Adrenal gland (tissue), 5 donors: ENCODE data around the gene CD59.

ENCODE experiments used
- POLR2A ChIP-seq, 2 donors: fragments of 450-650 bp; IDR thresholded peaks; one replicate each; pipeline ENCODE4 v1.6.1; 2017; ENCODE audit warnings: antibody characterized with exemption in 2 of 2, mild to moderate bottlenecking in 2 of 2, moderate library complexity in 1 of 2
- TF ChIP-seq, protein P1 (sequence below), 6 experiments: fragments of 450-650 bp in 4 of 6; fragments of 200-600 bp in 2 of 6; sonication (generic) in 1 of 6; IDR thresholded peaks; 1 replicate in 5 of 6; 2 replicates in 1 of 6; pipeline versions ENCODE4 v1.5.1 to v1.8.0; 2016 to 2021; ENCODE audit warnings: antibody characterized with exemption in 6 of 6, mild to moderate bottlenecking in 2 of 6, moderate library complexity in 1 of 6
- donor health status: DM: no; HTN: no; CAD: no.

DNA sequence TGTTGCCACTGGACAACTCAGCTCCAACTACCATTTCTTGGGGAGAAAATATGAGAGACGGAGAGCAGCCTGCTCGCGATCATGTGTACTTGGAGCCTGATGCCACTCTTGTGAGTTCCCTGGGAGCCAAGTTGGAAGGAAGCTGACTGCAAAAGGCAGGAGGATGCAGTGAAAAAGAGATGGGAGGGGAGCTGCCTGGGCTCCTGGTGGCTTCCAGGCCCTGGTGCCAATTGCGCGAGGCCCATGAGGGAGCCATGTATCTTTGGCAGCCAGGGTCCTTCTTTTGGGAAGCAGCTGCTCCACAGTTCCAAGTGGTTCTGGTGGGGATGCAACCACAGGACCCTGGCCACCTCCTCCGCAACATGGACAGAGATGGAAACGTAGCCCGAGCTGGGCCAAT lies 46.7 kb downstream of the CD59 start:
- TF ChIP-seq POLR2A (IDR thresholded peaks at IDR 0.05) = no peak
- TF ChIP-seq, protein P1, sequence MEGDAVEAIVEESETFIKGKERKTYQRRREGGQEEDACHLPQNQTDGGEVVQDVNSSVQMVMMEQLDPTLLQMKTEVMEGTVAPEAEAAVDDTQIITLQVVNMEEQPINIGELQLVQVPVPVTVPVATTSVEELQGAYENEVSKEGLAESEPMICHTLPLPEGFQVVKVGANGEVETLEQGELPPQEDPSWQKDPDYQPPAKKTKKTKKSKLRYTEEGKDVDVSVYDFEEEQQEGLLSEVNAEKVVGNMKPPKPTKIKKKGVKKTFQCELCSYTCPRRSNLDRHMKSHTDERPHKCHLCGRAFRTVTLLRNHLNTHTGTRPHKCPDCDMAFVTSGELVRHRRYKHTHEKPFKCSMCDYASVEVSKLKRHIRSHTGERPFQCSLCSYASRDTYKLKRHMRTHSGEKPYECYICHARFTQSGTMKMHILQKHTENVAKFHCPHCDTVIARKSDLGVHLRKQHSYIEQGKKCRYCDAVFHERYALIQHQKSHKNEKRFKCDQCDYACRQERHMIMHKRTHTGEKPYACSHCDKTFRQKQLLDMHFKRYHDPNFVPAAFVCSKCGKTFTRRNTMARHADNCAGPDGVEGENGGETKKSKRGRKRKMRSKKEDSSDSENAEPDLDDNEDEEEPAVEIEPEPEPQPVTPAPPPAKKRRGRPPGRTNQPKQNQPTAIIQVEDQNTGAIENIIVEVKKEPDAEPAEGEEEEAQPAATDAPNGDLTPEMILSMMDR (IDR thresholded peaks at IDR 0.05) = no peak
